Subcutaneous adipose tissue (tissue), 4 donors: ENCODE data around the gene SRRM4. TPM values are rescaled to one million over a fixed set of nuclear protein-coding genes. Genes with fewer than 3 reads are reported as not detected.

Experiments used
- CTCF ChIP-seq: fragments of 450-650 bp; IDR thresholded peaks from one replicate; pipeline ENCODE4 v1.5.1; 2016; ENCODE audit warnings: low read depth, mild to moderate bottlenecking, control low read depth, antibody characterized with exemption, moderate library complexity
- total RNA-seq, 4 donors: library from RNA; depleted of rRNA; stranded (reverse); fragments of >200 nt; gene quantifications; one replicate each; pipeline ENCODE4 v1.1.0, GENCODE V29; 2016

SRRM4 gene
- total RNA-seq, 4 donors from 2014 or later, result not detected

- TF ChIP-seq CTCF, result no peak
These were observed 213.9 kb downstream of the SRRM4 start for GRCh38 chr12:119195256-119195655.

GRCh38 chr12:119198440-119198839 is 217.1 kb downstream of the SRRM4 start:
- no peak for TF ChIP-seq CTCF

GRCh38 chr12:119200601-119201000 is 219.3 kb downstream of the SRRM4 start:
- TF ChIP-seq CTCF, result no peak

GRCh38 chr12:119201789-119202543 is 220.6 kb downstream of the SRRM4 start:
- TF ChIP-seq CTCF, result no peak

- TF ChIP-seq CTCF, result no peak
These were observed 221.2 kb downstream of the SRRM4 start for GRCh38 chr12:119202544-119202943.

GRCh38 chr12:119204131-119204530 is 222.8 kb downstream of the SRRM4 start:
- TF ChIP-seq CTCF, result no peak

GRCh38 chr12:119204671-119205285 is 223.4 kb downstream of the SRRM4 start:
- TF ChIP-seq CTCF, result no peak
